ENCODE measurements around the gene ADCK1. TPM values are rescaled to one million over a fixed set of nuclear protein-coding genes. Genes with fewer than 3 reads are reported as not detected.

Gene ADCK1
- polyA plus RNA-seq, 3 donors = 3.7 to 33.0 (median 5.4) TPM

GRCh38 chr14:77878783-77879182 lies 78.9 kb downstream of the ADCK1 start:
- H3K79me2 ChIP-seq (ENCODE audit: insufficient read depth, low read length) = no peaks in the 10 kb centered on the region
- peaks cover 0 to 3% of the 10 kb centered on the region in 2 donors for H3K36me3 ChIP-seq (replicated peaks in 1 of 2; ENCODE audit: control insufficient read depth in 1 of 2, insufficient read depth in 2 of 2, low read length in 2 of 2)
- Mint-ChIP-seq H3K4me3 (no peak overlapping the region), H3K9me3 (peaks cover 4 to 14% (median 10%) of the 10 kb centered on the region in 7 donors), H3K4me1 (no peaks in the 10 kb centered on the region), H3K27ac (no peak overlapping the region), H3K36me3 (peaks cover 10 to 13% of the 10 kb centered on the region in 2 donors), H3K27me3 (ENCODE audit: low read depth in 3 of 3) (peaks cover 0 to 4% (median 0%) of the 10 kb centered on the region in 3 donors)
- no peak overlapping the region for H2AFZ ChIP-seq (ENCODE audit: insufficient read depth, low read depth, low read length, poor library complexity, severe bottlenecking)
- no peak overlapping the region for H3K4me3 ChIP-seq (replicated peaks in 1 of 3; ENCODE audit: low read depth in 2 of 3, low read length in 3 of 3)
- intact Hi-C loops (cut with micrococcal nuclease) = no loop called here
- no peak for TF ChIP-seq CTCF (IDR thresholded peaks at IDR 0.05)
- H3K4me1 ChIP-seq (ENCODE audit: control insufficient read depth in 1 of 2, insufficient read depth in 2 of 2, low read length in 2 of 2) = no peaks in the 10 kb centered on the region
- WGBS (ENCODE audit: insufficient coverage) = 86% methylated on average over 3 of the region's 4 CpGs
- DNase-seq = no peak
- no peaks in the 10 kb centered on the region for H3K27me3 ChIP-seq (ENCODE audit: control insufficient read depth in 2 of 2, insufficient read depth in 2 of 2, low read length in 2 of 2)
- no peak overlapping the region for H3K4me2 ChIP-seq (replicated peaks; ENCODE audit: extremely low read depth, low read length, poor library complexity, severe bottlenecking)
- H3K27ac ChIP-seq (ENCODE audit: low read depth in 1 of 2, low read length in 2 of 2) = no peak overlapping the region
- H4K20me1 ChIP-seq (ENCODE audit: insufficient read depth, low read length) = no peaks in the 10 kb centered on the region
- peaks cover 4 to 10% of the 10 kb centered on the region in 2 donors for H3K9me3 ChIP-seq (replicated peaks in 1 of 2; ENCODE audit: control insufficient read depth in 1 of 2, insufficient read depth in 1 of 2, low read length in 2 of 2)
- no peak overlapping the region for H3K9ac ChIP-seq (ENCODE audit: insufficient read depth, low read length, poor library complexity, severe bottlenecking)

GRCh38 chr14:77880056-77880455 lies 80.1 kb downstream of the ADCK1 start:
- Histone ChIP-seq H3K4me3 (replicated peaks in 1 of 3; ENCODE audit: low read depth in 2 of 3, low read length in 3 of 3) (no peak overlapping the region), H3K36me3 (replicated peaks in 1 of 2; ENCODE audit: control insufficient read depth in 1 of 2, insufficient read depth in 2 of 2, low read length in 2 of 2) (no peaks in the 10 kb centered on the region), H3K27me3 (ENCODE audit: control insufficient read depth in 2 of 2, insufficient read depth in 2 of 2, low read length in 2 of 2) (no peaks in the 10 kb centered on the region), H3K79me2 (ENCODE audit: insufficient read depth, low read length) (no peaks in the 10 kb centered on the region), H3K27ac (ENCODE audit: low read depth in 1 of 2, low read length in 2 of 2) (no peak overlapping the region), H3K9ac (ENCODE audit: insufficient read depth, low read length, poor library complexity, severe bottlenecking) (no peak overlapping the region), H3K9me3 (replicated peaks in 1 of 2; ENCODE audit: control insufficient read depth in 1 of 2, insufficient read depth in 1 of 2, low read length in 2 of 2) (no peaks in the 10 kb centered on the region), H4K20me1 (ENCODE audit: insufficient read depth, low read length) (no peaks in the 10 kb centered on the region), H2AFZ (ENCODE audit: insufficient read depth, low read depth, low read length, poor library complexity, severe bottlenecking) (no peak overlapping the region), H3K4me1 (ENCODE audit: control insufficient read depth in 1 of 2, insufficient read depth in 2 of 2, low read length in 2 of 2) (no peaks in the 10 kb centered on the region), H3K4me2 (replicated peaks; ENCODE audit: extremely low read depth, low read length, poor library complexity, severe bottlenecking) (no peak overlapping the region)
- Mint-ChIP-seq H3K36me3 (peaks cover 3 to 4% of the 10 kb centered on the region in 2 donors), H3K9me3 (peaks cover 0 to 5% (median 2%) of the 10 kb centered on the region in 7 donors), H3K4me3 (no peak overlapping the region), H3K4me1 (no peaks in the 10 kb centered on the region), H3K27ac (no peak overlapping the region), H3K27me3 (ENCODE audit: low read depth in 3 of 3) (peaks cover 0 to 4% (median 0%) of the 10 kb centered on the region in 3 donors)
- TF ChIP-seq CTCF (IDR thresholded peaks at IDR 0.05) = no peak
- intact Hi-C loops (cut with micrococcal nuclease) = no loop called here
- no peak for DNase-seq
- WGBS (ENCODE audit: insufficient coverage) = 100% methylated on average over 1 of the region's 5 CpGs
